ENCODE data around the gene SVIL.
"Not testable (repeated sequence)": the region's sequence is repeated elsewhere in the genome, so short reads cannot be mapped to it uniquely, and the experiment has no call there.

SVIL gene

GRCh38 chr10:29649561-29650551, 15.1 kb upstream of the SVIL start:
- no peak for DNase-seq

GRCh38 chr10:29648983-29649268, 14.2 kb upstream of the SVIL start:
- no peak for DNase-seq

- no peak for DNase-seq
Observed at GRCh38 chr10:29648114-29648982, 13.6 kb upstream of the SVIL start.

- DNase-seq = no peak
Observed at GRCh38 chr10:29647478-29647877, 12.7 kb upstream of the SVIL start.

- no peak for DNase-seq
Observed at GRCh38 chr10:29646960-29647461, 12.2 kb upstream of the SVIL start.

GRCh38 chr10:29646238-29646902, 11.6 kb upstream of the SVIL start:
- no peak for DNase-seq

GRCh38 chr10:29643771-29644501, 9.2 kb upstream of the SVIL start:
- no peak for DNase-seq

- DNase-seq = no peak
Observed at GRCh38 chr10:29642990-29643389, 8.2 kb upstream of the SVIL start.

- no peak for DNase-seq
Observed at GRCh38 chr10:29637537-29637936, 2.8 kb upstream of the SVIL start.

- DNase-seq = peak; percentile 23
Observed at GRCh38 chr10:29636178-29636577, 1.4 kb upstream of the SVIL start.

- no peak for DNase-seq
Observed at GRCh38 chr10:29635711-29636144, 957 bp upstream of the SVIL start.

GRCh38 chr10:29634105-29634504, 666 bp downstream of the SVIL start:
- no peak for DNase-seq

GRCh38 chr10:29631049-29631339, 3.8 kb downstream of the SVIL start:
- no peak for DNase-seq

- DNase-seq = no peak
Observed at GRCh38 chr10:29630205-29631048, 4.3 kb downstream of the SVIL start.

- DNase-seq = no peak
Observed at GRCh38 chr10:29628912-29629526, 5.8 kb downstream of the SVIL start.

- no peak for DNase-seq
Observed at GRCh38 chr10:29628311-29628710, 6.5 kb downstream of the SVIL start.

GRCh38 chr10:29627201-29628132, 7.3 kb downstream of the SVIL start:
- DNase-seq = no peak

GRCh38 chr10:29624357-29624756, 10.4 kb downstream of the SVIL start:
- DNase-seq = not testable (repeated sequence)

- DNase-seq = no peak
Observed at GRCh38 chr10:29623797-29624196, 11.0 kb downstream of the SVIL start.

GRCh38 chr10:29622382-29622922, 12.3 kb downstream of the SVIL start:
- no peak for DNase-seq
